GM18858 (cell line): Measurements from ENCODE around the gene SCAF8.
A peak's percentile ranks its signal among the peaks of the same experiment; 100 is the strongest.
"Not testable (repeated sequence)": the region's sequence is repeated elsewhere in the genome, so short reads cannot be mapped to it uniquely, and the experiment has no call there.

Source experiments
- ATAC-seq: cut with Tn5 transposase; IDR thresholded peaks from one replicate; pipeline ENCODE4 v1.9.1; 2021; ENCODE audit not compliant: unreplicated experiment

The SCAF8 gene

GRCh38 chr6:154733626-154734382, 588 bp downstream of the SCAF8 start:
- ATAC-seq = peak; percentile 54

GRCh38 chr6:154736618-154737259, 3.5 kb downstream of the SCAF8 start:
- no peak for ATAC-seq

- no peak for ATAC-seq
These were observed 4.2 kb downstream of the SCAF8 start for GRCh38 chr6:154737424-154737823.

- no peak for ATAC-seq
These were observed 5.3 kb downstream of the SCAF8 start for GRCh38 chr6:154738551-154738961.

GRCh38 chr6:154740658-154741057, 7.4 kb downstream of the SCAF8 start:
- no peak for ATAC-seq

GRCh38 chr6:154742891-154743290, 9.7 kb downstream of the SCAF8 start:
- ATAC-seq = no peak

GRCh38 chr6:154744029-154744745, 11.0 kb downstream of the SCAF8 start:
- not testable (repeated sequence) for ATAC-seq

GRCh38 chr6:154745243-154745642, 12.0 kb downstream of the SCAF8 start:
- ATAC-seq = no peak

- ATAC-seq = no peak
These were observed 16.1 kb downstream of the SCAF8 start for GRCh38 chr6:154749341-154749740.

GRCh38 chr6:154751011-154751800, 18.0 kb downstream of the SCAF8 start:
- no peak for ATAC-seq

GRCh38 chr6:154752022-154752421, 18.8 kb downstream of the SCAF8 start:
- no peak for ATAC-seq

GRCh38 chr6:154754152-154754551, 20.9 kb downstream of the SCAF8 start:
- no peak for ATAC-seq

- no peak for ATAC-seq
These were observed 24.3 kb downstream of the SCAF8 start for GRCh38 chr6:154757352-154758050.

- no peak for ATAC-seq
These were observed 24.9 kb downstream of the SCAF8 start for GRCh38 chr6:154758125-154758524.

- no peak for ATAC-seq
These were observed 30.4 kb downstream of the SCAF8 start for GRCh38 chr6:154763650-154764049.

- ATAC-seq = no peak
These were observed 32.1 kb downstream of the SCAF8 start for GRCh38 chr6:154765273-154765672.

- ATAC-seq = no peak
These were observed 33.1 kb downstream of the SCAF8 start for GRCh38 chr6:154766288-154766687.

GRCh38 chr6:154767003-154767723, 33.9 kb downstream of the SCAF8 start:
- no peak for ATAC-seq

GRCh38 chr6:154768280-154768679, 35.1 kb downstream of the SCAF8 start:
- no peak for ATAC-seq

- ATAC-seq = peak; percentile 97
These were observed 40.4 kb downstream of the SCAF8 start for GRCh38 chr6:154773610-154774089.
